ENCODE measurements around the gene ARFGAP2. TPM values are rescaled to one million over a fixed set of nuclear protein-coding genes. Genes with fewer than 3 reads are reported as not detected.
"Not testable (repeated sequence)": the region's sequence is repeated elsewhere in the genome, so short reads cannot be mapped to it uniquely, and the experiment has no call there.

ARFGAP2 gene
- total and polyA plus RNA-seq, 7 donors, result 58.7 to 138 (median 84.3) TPM

- 77 to 83% (median 78%) methylated on average over 2 of the region's 2 CpGs for WGBS, 3 donors
- Histone ChIP-seq H3K27me3 (ENCODE audit: insufficient read depth in 3 of 3, low read length in 2 of 3) (no peaks in the 10 kb centered on the region), H3K4me1 (no peaks in the 10 kb centered on the region), H3K36me3 (ENCODE audit: insufficient read depth in 1 of 2, low read depth in 1 of 2) (no peaks in the 10 kb centered on the region), H3K4me3 (no peak overlapping the region), H3K27ac (no peak overlapping the region), H3K9me3 (no peaks in the 10 kb centered on the region)
- DNase-seq, result no peak
- TF ChIP-seq CTCF (IDR thresholded peaks at IDR 0.05), result no peak
- no peak for ATAC-seq
- intact Hi-C loops (cut with DNase I), result no loop called here
Observed at GRCh38 chr11:47123094-47123493, 53.6 kb downstream of the ARFGAP2 start.

- no peaks in the 10 kb centered on the region for H3K4me1 ChIP-seq
- no peaks in the 10 kb centered on the region for H3K9me3 ChIP-seq
- no peak overlapping the region for H3K4me3 ChIP-seq
- ATAC-seq (no peak), DNase-seq (no peak)
- no peak for TF ChIP-seq CTCF (IDR thresholded peaks at IDR 0.05)
- no peaks in the 10 kb centered on the region for H3K27me3 ChIP-seq (ENCODE audit: insufficient read depth in 3 of 3, low read length in 2 of 3)
- 71 to 79% (median 72%) methylated on average over 2 of the region's 2 CpGs for WGBS, 3 donors
- intact Hi-C loops (cut with DNase I), result no loop called here
- H3K27ac ChIP-seq, result no peak overlapping the region
- H3K36me3 ChIP-seq (ENCODE audit: insufficient read depth in 1 of 2, low read depth in 1 of 2), result no peaks in the 10 kb centered on the region
Observed at GRCh38 chr11:47121731-47122130, 54.9 kb downstream of the ARFGAP2 start.

- WGBS, 3 donors, result 89 to 93% (median 90%) methylated on average over 2 of the region's 2 CpGs
- intact Hi-C loops (cut with DNase I), result no loop called here
- ATAC-seq, result no peak
- Histone ChIP-seq H3K27ac (no peak overlapping the region), H3K9me3 (no peaks in the 10 kb centered on the region), H3K4me1 (no peaks in the 10 kb centered on the region), H3K27me3 (ENCODE audit: insufficient read depth in 3 of 3, low read length in 2 of 3) (no peaks in the 10 kb centered on the region), H3K4me3 (no peak overlapping the region), H3K36me3 (ENCODE audit: insufficient read depth in 1 of 2, low read depth in 1 of 2) (no peaks in the 10 kb centered on the region)
- no peak for DNase-seq
- no peak for TF ChIP-seq CTCF (IDR thresholded peaks at IDR 0.05)
Observed at GRCh38 chr11:47121056-47121455, 55.6 kb downstream of the ARFGAP2 start.

- H3K27me3 ChIP-seq (ENCODE audit: insufficient read depth in 3 of 3, low read length in 2 of 3); ATAC-seq; intact Hi-C loops (cut with DNase I); H3K36me3 ChIP-seq (ENCODE audit: insufficient read depth in 1 of 2, low read depth in 1 of 2); H3K4me3 ChIP-seq; H3K27ac ChIP-seq; DNase-seq; H3K4me1 ChIP-seq; H3K9me3 ChIP-seq: not testable (repeated sequence)
- WGBS, 3 donors, result 86 to 87% (median 86%) methylated on average over 20 of the region's 20 CpGs
Observed at GRCh38 chr11:47118958-47119688, 57.6 kb downstream of the ARFGAP2 start.

Other genes with a start within 250 kb of the ARFGAP2 start
- gene CSTPP1, start 240.1 kb downstream of the ARFGAP2 start, total RNA-seq, result 1 to 10 TPM; 6.1 to 10.0 (median 7.7) TPM
- gene CSTPP1, start 240.1 kb downstream of the ARFGAP2 start, polyA plus RNA-seq, result 1 to 10 TPM; 5.1 to 8.2 (median 6.6) TPM
- gene PACSIN3, start 9.6 kb upstream of the ARFGAP2 start, total RNA-seq, result 100 to 1,000 TPM; 210 to 430 (median 348) TPM
- 100 to 1,000 TPM in 2 of 3 donors, 10 to 100 TPM in 1; 90.4 to 303 (median 167) TPM for gene PACSIN3, start 9.6 kb upstream of the ARFGAP2 start, polyA plus RNA-seq
- gene DDB2, start 38.1 kb upstream of the ARFGAP2 start, total RNA-seq, result 1 to 10 TPM; 5.1 to 9.3 (median 6.9) TPM
- gene DDB2, start 38.1 kb upstream of the ARFGAP2 start, polyA plus RNA-seq, result 10 to 100 TPM in 1 of 3 donors, 1 to 10 TPM in 2; 3.8 to 11.5 (median 4.3) TPM
- 10 to 100 TPM in 3 of 4 donors, 1 to 10 TPM in 1; 7.1 to 17.8 (median 15.3) TPM for gene ACP2, start 71.9 kb upstream of the ARFGAP2 start, total RNA-seq
- gene ACP2, start 71.9 kb upstream of the ARFGAP2 start, polyA plus RNA-seq, result 10 to 100 TPM; 13.1 to 19.0 (median 18.5) TPM
- 10 to 100 TPM in 1 of 4 donors, 1 to 10 TPM in 3; 3.9 to 12.6 (median 5.2) TPM for gene NR1H3, start 81.1 kb upstream of the ARFGAP2 start, total RNA-seq
- 1 to 10 TPM; 6.2 to 9.3 (median 7.6) TPM for gene NR1H3, start 81.1 kb upstream of the ARFGAP2 start, polyA plus RNA-seq
- gene MADD, start 93.3 kb upstream of the ARFGAP2 start, total RNA-seq, result 10 to 100 TPM; 17.5 to 33.6 (median 25.6) TPM
- gene MADD, start 93.3 kb upstream of the ARFGAP2 start, polyA plus RNA-seq, result 10 to 100 TPM; 11.5 to 32.0 (median 17.8) TPM
- gene MYBPC3, start 175.8 kb upstream of the ARFGAP2 start, total RNA-seq, result 1 to 10 TPM in 1 of 4 donors, under 1 TPM in 3; 0.44 to 1.3 (median 0.69) TPM
- under 1 TPM; 0.01 to 0.13 (median 0.07) TPM for gene MYBPC3, start 175.8 kb upstream of the ARFGAP2 start, polyA plus RNA-seq
- 1 to 10 TPM; 3.6 to 8.3 (median 5.6) TPM for gene SPI1, start 201.7 kb upstream of the ARFGAP2 start, total RNA-seq
- 1 to 10 TPM; 1.6 to 3.5 (median 3.1) TPM for gene SPI1, start 201.7 kb upstream of the ARFGAP2 start, polyA plus RNA-seq
- 10 to 100 TPM; 14.7 to 26.9 (median 19.9) TPM for gene SLC39A13, start 231.7 kb upstream of the ARFGAP2 start, total RNA-seq
- 10 to 100 TPM; 27.0 to 35.3 (median 29.1) TPM for gene SLC39A13, start 231.7 kb upstream of the ARFGAP2 start, polyA plus RNA-seq
- 100 to 1,000 TPM; 141 to 255 (median 191) TPM for gene PSMC3, start 249.6 kb upstream of the ARFGAP2 start, total RNA-seq
- gene PSMC3, start 249.6 kb upstream of the ARFGAP2 start, polyA plus RNA-seq, result 100 to 1,000 TPM; 300 to 346 (median 316) TPM

Data from psoas muscle (tissue), 8 donors.